ENCODE results near the gene TP53BP2.

DNA sequence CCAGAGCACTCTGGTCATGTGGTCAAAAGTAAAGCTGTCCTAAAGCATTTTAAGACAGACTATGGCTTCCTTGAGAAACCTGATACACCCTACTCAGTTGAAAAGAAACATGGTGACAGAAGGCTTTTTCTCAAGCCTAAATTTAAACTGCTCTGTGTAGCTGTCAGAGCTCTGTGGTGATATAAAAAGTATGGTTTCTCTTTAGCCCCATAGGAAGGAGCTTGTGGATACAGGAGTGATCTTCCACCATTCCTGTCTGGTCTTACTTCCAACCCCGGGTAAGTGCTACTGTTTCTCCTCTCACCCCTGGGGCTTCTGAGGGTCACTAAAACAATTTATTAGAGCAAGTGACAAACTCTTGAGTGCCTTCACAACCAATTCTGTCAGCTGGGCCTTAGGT is 8.5 kb downstream of the TP53BP2 start:
- TF ChIP-seq EZH2phosphoT487 (IDR thresholded peaks at IDR 0.05; ENCODE audit: borderline replicate concordance, low read length) = no peak
- TF ChIP-seq, protein P1, sequence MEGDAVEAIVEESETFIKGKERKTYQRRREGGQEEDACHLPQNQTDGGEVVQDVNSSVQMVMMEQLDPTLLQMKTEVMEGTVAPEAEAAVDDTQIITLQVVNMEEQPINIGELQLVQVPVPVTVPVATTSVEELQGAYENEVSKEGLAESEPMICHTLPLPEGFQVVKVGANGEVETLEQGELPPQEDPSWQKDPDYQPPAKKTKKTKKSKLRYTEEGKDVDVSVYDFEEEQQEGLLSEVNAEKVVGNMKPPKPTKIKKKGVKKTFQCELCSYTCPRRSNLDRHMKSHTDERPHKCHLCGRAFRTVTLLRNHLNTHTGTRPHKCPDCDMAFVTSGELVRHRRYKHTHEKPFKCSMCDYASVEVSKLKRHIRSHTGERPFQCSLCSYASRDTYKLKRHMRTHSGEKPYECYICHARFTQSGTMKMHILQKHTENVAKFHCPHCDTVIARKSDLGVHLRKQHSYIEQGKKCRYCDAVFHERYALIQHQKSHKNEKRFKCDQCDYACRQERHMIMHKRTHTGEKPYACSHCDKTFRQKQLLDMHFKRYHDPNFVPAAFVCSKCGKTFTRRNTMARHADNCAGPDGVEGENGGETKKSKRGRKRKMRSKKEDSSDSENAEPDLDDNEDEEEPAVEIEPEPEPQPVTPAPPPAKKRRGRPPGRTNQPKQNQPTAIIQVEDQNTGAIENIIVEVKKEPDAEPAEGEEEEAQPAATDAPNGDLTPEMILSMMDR (conservative IDR thresholded peaks at IDR 0.05; ENCODE audit: low read depth, low read length) = no peak

Data from PC-3 (cell line).